B cell (primary cell): ENCODE results near the gene YBEY. TPM values are rescaled to one million over a fixed set of nuclear protein-coding genes. Genes with fewer than 3 reads are reported as not detected.

Source experiments
- ATAC-seq: fragments of 200-7000 bp; cut with Tn5 transposase; one replicate; pipeline ENCODE4 v1.10.0; 2021; ENCODE audit warnings: low read depth, mild to moderate bottlenecking, moderate number of reproducible peaks, moderate library complexity
- CTCF ChIA-PET: fragments of 350-600 bp; sonication (Branson Sonifier 250); formaldehyde crosslinking; loops from one replicate; lab custom pipeline; 2021; ENCODE audit warnings: antibody characterized with exemption, inconsistent platforms; lab: Charles Lee
- POLR2A ChIA-PET: fragments of 350-600 bp; sonication (Branson Sonifier 250); formaldehyde crosslinking; loops from one replicate; lab custom pipeline; 2021; ENCODE audit warnings: antibody characterized with exemption; lab: Charles Lee
- DNase-seq: peaks from one replicate; pipeline ENCODE4 v3.0.0; 2013
- H2AFZ ChIP-seq: 2 replicates; pipeline ENCODE4 v1.6.1; 2012; ENCODE audit warnings: mild to moderate bottlenecking, low read depth, low read length; ENCODE audit not compliant: insufficient read depth, poor library complexity, severe bottlenecking
- H3K27ac ChIP-seq, 2 donors: 1 replicate in 1 of 2; 2 replicates in 1 of 2; pipeline ENCODE4 v1.5.1; 2012 to 2013; ENCODE audit warnings: low read length in 2 of 2, mild to moderate bottlenecking in 2 of 2, moderate library complexity in 1 of 2
- H3K27me3 ChIP-seq, 4 experiments: fragments of 200-600 bp in 1 of 4; sonication (generic) in 1 of 4; replicated peaks in 1 of 4; 1 replicate in 2 of 4; 2 replicates in 2 of 4; pipeline versions ENCODE4 v1.6.1 to v1.7.0; 2013 to 2016; ENCODE audit warnings: low read length in 3 of 4, mild to moderate bottlenecking in 2 of 4, mixed read lengths in 1 of 4, moderate library complexity in 1 of 4; ENCODE audit not compliant: insufficient read depth in 4 of 4, control insufficient read depth in 3 of 4; ENCODE audit errors: control extremely low read depth in 1 of 4
- H3K36me3 ChIP-seq, 2 experiments: replicated peaks in 1 of 2; 1 replicate in 1 of 2; 2 replicates in 1 of 2; pipeline versions ENCODE4 v1.6.1 to v1.7.1; 2013; ENCODE audit warnings: low read length in 1 of 2; ENCODE audit not compliant: insufficient read depth in 2 of 2, control insufficient read depth in 1 of 2; ENCODE audit errors: control extremely low read depth in 1 of 2, extremely low read depth in 1 of 2
- H3K4me1 ChIP-seq, 2 donors: fragments of 200-600 bp in 1 of 2; sonication (generic) in 1 of 2; 1 replicate in 1 of 2; 2 replicates in 1 of 2; pipeline versions ENCODE4 v1.5.1 to v1.6.1; 2013 to 2017; ENCODE audit warnings: low read length in 2 of 2; ENCODE audit not compliant: control insufficient read depth in 2 of 2, insufficient read depth in 2 of 2
- H3K4me2 ChIP-seq: replicated peaks from 2 replicates; pipeline ENCODE3; 2012; ENCODE audit warnings: mild to moderate bottlenecking, low read depth, low read length; ENCODE audit not compliant: poor library complexity, severe bottlenecking
- H3K4me3 ChIP-seq, 5 experiments: fragments of 200-600 bp in 1 of 5; sonication (generic) in 1 of 5; 1 replicate in 3 of 5; 2 replicates in 2 of 5; pipeline versions ENCODE4 v1.5.1 to v1.7.0; 2011 to 2016; ENCODE audit warnings: low read length in 4 of 5, mild to moderate bottlenecking in 4 of 5, low read depth in 2 of 5, control low read depth in 1 of 5, moderate library complexity in 1 of 5; ENCODE audit not compliant: insufficient read depth in 1 of 5; ENCODE audit errors: control extremely low read depth in 1 of 5, extremely low read depth in 1 of 5
- H3K79me2 ChIP-seq: fragments of 200-600 bp; sonication (generic); one replicate; pipeline ENCODE4 v1.6.0; 2016; ENCODE audit warnings: low read length; ENCODE audit not compliant: control insufficient read depth, insufficient read depth
- H3K9ac ChIP-seq: fragments of 200-600 bp; sonication (generic); 2 replicates; pipeline ENCODE4 v1.6.1; 2017; ENCODE audit warnings: mild to moderate bottlenecking, low read length, moderate library complexity
- H3K9me3 ChIP-seq, 3 donors: one replicate each; pipeline versions ENCODE4 v1.6.1 to v1.7.1; 2013; ENCODE audit warnings: low read length in 2 of 3; ENCODE audit not compliant: control insufficient read depth in 2 of 3, insufficient read depth in 1 of 3; ENCODE audit errors: control extremely low read depth in 1 of 3
- H4K20me1 ChIP-seq: 2 replicates; pipeline ENCODE4 v1.6.0; 2012; ENCODE audit warnings: mild to moderate bottlenecking, low read length; ENCODE audit not compliant: insufficient read depth, control insufficient read depth, poor library complexity, severe bottlenecking
- H3K27ac Mint-ChIP-seq: one replicate; pipeline ENCODE4 v1.8.0; 2021; ENCODE audit warnings: mixed read lengths
- H3K27me3 Mint-ChIP-seq: one replicate; pipeline ENCODE4 v1.8.0; 2021; ENCODE audit warnings: mixed read lengths
- H3K4me1 Mint-ChIP-seq: one replicate; pipeline ENCODE4 v1.8.0; 2021; ENCODE audit warnings: mixed read lengths
- H3K4me3 Mint-ChIP-seq: one replicate; pipeline ENCODE4 v1.8.0; 2021; ENCODE audit warnings: mixed read lengths
- H3K9me3 Mint-ChIP-seq: one replicate; pipeline ENCODE4 v1.8.0; 2022; ENCODE audit warnings: mixed read lengths; ENCODE audit not compliant: insufficient read depth
- EZH2 ChIP-seq: IDR thresholded peaks from 2 replicates; pipeline ENCODE4 v1.6.1; 2012; ENCODE audit warnings: borderline replicate concordance, low read depth, mild to moderate bottlenecking, moderate library complexity, low read length; ENCODE audit not compliant: insufficient read depth, poor library complexity, severe bottlenecking
- WGBS: methylation state at CpG from one replicate; pipeline ENCODE4 v1.1.5; 2013; ENCODE audit warnings: missing lambda C conversion rate; ENCODE audit not compliant: insufficient coverage; 5-methylcytosine and 5-hydroxymethylcytosine counted together
- intact Hi-C: fragments of 100-400 bp; cut with micrococcal nuclease; formaldehyde crosslinking; loops from one replicate; pipeline ENCODE4 v1.10.0; 2022
- polyA plus RNA-seq: library from polyadenylated mRNA; depleted of rRNA; stranded (reverse); fragments of >200 nt; gene quantifications from 2 replicates; pipeline ENCODE4 v1.2.3, GENCODE V29; 2012
- total RNA-seq, 2 donors: library from RNA; stranded (reverse); fragments of 120-200 nt in 1 of 2; gene quantifications; 1 replicate in 1 of 2; 2 replicates in 1 of 2; pipeline versions ENCODE4 v1.2.3 to v1.2.4, GENCODE V29; 2013 to 2022
- TF ChIP-seq, protein P1 (sequence below): fragments of 200-600 bp; IDR thresholded peaks from one replicate; pipeline ENCODE4 v1.8.0; 2022; ENCODE audit warnings: antibody characterized with exemption, mild to moderate bottlenecking

The YBEY gene
- total and polyA plus RNA-seq, 2 donors (not counting 1 experiment from before 2014, with no cell fraction given) = 15.0 to 21.6 TPM

DNA sequence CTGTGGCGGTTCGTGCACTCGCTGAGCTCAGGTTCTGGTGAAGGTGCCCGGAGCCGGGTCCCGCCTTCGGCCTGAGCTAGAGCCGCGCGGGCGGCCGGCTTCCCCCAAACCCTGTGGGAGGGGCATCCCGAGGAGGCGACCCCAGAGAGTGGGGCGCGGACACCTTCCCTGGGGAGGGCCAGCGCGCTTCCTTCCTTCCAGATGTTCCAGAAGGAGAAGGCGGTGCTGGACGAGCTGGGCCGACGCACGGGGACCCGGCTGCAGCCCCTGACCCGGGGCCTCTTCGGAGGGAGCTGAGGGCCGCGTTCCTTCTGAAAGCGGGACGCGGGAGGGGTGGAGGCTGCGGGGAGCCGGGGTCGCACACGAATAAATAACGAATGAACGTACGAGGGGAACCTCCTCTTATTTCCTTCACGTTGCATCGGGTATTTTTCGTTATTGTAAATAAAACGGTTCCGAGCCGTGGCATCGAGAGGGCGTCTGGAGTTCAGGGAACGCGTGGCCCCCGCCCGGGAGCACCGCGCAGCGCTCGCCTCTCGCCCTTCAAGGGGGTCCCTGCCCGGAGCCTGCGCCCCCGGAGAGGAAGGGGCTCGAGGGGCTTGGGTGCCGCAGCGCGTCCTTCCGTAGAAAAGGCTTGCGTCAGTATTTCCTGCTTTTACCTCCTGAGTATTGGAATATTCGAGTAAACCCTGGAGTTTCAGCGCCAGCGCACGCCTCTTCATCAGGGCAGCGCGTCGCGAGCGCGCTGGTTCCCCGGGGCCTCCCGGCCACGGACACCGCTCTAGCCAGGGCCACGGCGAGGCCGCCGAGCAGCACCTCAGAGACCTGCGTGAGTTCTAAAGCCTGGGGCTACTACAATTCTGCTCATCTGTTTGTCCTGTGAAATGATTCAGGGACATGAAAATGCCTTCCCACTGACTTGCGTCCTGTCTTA, 11.5 kb downstream of the YBEY start:
- H3K4me1 ChIP-seq = peaks cover 9 to 14% of the 10 kb centered on the region in 2 donors
- TF ChIP-seq, protein P1, sequence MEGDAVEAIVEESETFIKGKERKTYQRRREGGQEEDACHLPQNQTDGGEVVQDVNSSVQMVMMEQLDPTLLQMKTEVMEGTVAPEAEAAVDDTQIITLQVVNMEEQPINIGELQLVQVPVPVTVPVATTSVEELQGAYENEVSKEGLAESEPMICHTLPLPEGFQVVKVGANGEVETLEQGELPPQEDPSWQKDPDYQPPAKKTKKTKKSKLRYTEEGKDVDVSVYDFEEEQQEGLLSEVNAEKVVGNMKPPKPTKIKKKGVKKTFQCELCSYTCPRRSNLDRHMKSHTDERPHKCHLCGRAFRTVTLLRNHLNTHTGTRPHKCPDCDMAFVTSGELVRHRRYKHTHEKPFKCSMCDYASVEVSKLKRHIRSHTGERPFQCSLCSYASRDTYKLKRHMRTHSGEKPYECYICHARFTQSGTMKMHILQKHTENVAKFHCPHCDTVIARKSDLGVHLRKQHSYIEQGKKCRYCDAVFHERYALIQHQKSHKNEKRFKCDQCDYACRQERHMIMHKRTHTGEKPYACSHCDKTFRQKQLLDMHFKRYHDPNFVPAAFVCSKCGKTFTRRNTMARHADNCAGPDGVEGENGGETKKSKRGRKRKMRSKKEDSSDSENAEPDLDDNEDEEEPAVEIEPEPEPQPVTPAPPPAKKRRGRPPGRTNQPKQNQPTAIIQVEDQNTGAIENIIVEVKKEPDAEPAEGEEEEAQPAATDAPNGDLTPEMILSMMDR = no peak
- TF ChIP-seq EZH2 = no peak
- H3K27me3 Mint-ChIP-seq = peaks cover 3% of the 10 kb centered on the region
- H3K9ac ChIP-seq = peak overlapping the region; percentile 63
- peaks cover 11% of the 10 kb centered on the region for H3K4me1 Mint-ChIP-seq
- ATAC-seq = peak; percentile 36
- peaks cover 0 to 12% (median 0%) of the 10 kb centered on the region in 3 donors for H3K9me3 ChIP-seq
- H3K27ac Mint-ChIP-seq = peak overlapping the region; percentile 79
- no peaks in the 10 kb centered on the region for H3K36me3 ChIP-seq
- no peak overlapping the region for H3K27ac ChIP-seq
- no peaks in the 10 kb centered on the region for H3K9me3 Mint-ChIP-seq
- H3K4me3 ChIP-seq = peak overlapping the region; percentile 27 to 65 (median 55)
- H4K20me1 ChIP-seq = no peaks in the 10 kb centered on the region
- WGBS = 6% methylated on average over 76 of the region's 84 CpGs
- ChIA-PET POLR2A (interaction anchor here (0.6 kb wide), 1 partner anchor 9 kb away, joined by 3 read pairs; no protein-coding TSS in a partner anchor), CTCF (no interaction called here)
- peaks cover 0 to 10% (median 3%) of the 10 kb centered on the region in 4 experiments for H3K27me3 ChIP-seq
- intact Hi-C loops = no loop called here
- H3K4me3 Mint-ChIP-seq = peak overlapping the region; percentile 85
- H2AFZ ChIP-seq = peak overlapping the region; percentile 79
- H3K4me2 ChIP-seq = peak overlapping the region; percentile 92
- peak; percentile 31 for DNase-seq
- H3K79me2 ChIP-seq = no peaks in the 10 kb centered on the region

DNA sequence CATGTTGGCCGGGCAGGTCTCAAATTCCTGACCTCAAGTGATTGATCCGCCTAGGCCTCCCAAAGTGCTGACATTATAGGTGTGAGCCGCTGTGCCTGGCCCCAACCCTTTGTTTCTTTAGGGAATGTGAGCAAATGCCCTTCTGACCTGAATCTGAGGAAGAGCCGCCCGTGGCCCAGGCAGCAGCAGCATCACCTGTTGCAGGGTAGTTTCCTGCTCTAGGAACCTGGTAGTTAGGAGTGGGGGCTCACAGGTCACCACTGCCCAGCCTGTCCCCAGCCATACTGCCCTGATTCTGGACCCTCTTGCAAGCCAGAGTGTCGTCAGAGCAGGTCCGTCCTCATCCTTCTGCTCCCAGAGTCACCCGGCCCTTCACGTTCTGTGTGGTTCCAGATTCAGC, 13.0 kb downstream of the YBEY start:
- peaks cover 9 to 14% of the 10 kb centered on the region in 2 donors for H3K4me1 ChIP-seq
- no peaks in the 10 kb centered on the region for H3K36me3 ChIP-seq
- no peak overlapping the region for H3K27ac ChIP-seq
- no peak overlapping the region for H2AFZ ChIP-seq
- peaks cover 0 to 10% (median 3%) of the 10 kb centered on the region in 4 experiments for H3K27me3 ChIP-seq
- H4K20me1 ChIP-seq = no peaks in the 10 kb centered on the region
- CTCF ChIA-PET = no interaction called here
- H3K4me2 ChIP-seq = no peak overlapping the region
- no peak overlapping the region for H3K4me3 ChIP-seq
- ATAC-seq (no peak), DNase-seq (no peak)
- intact Hi-C loops = no loop called here
- H3K27ac Mint-ChIP-seq = no peak overlapping the region
- no peaks in the 10 kb centered on the region for H3K79me2 ChIP-seq
- H3K9me3 ChIP-seq = peaks cover 0 to 12% (median 0%) of the 10 kb centered on the region in 3 donors
- H3K9me3 Mint-ChIP-seq = no peaks in the 10 kb centered on the region
- POLR2A ChIA-PET = no interaction called here
- H3K27me3 Mint-ChIP-seq = peaks cover 3% of the 10 kb centered on the region
- H3K9ac ChIP-seq = no peak overlapping the region
- TF ChIP-seq, protein P1 = no peak
- no peak for TF ChIP-seq EZH2
- 93% methylated on average over 9 of the region's 9 CpGs for WGBS
- H3K4me1 Mint-ChIP-seq = peaks cover 11% of the 10 kb centered on the region
- no peak overlapping the region for H3K4me3 Mint-ChIP-seq
